ENCODE data around the gene CCDC63.
"Not testable (repeated sequence)": the region's sequence is repeated elsewhere in the genome, so short reads cannot be mapped to it uniquely, and the experiment has no call there.

The CCDC63 gene

DNA sequence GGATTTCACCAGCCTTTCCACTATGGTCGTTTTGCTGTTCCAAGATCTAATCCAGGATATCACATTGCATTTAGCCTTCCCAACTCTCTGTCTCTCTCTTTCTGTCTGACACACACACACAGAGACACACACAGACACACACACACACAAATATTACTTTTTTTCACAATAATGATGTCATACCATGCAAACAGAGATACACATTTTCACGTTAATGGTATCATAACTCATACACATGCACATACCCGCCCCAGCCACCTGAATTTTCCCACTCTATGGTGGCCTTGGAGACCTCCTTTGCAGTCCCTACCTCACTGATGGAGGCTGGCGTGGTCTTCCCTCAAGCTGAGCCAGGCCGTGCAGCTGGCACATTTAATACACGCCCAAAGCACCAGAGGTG, 80.8 kb downstream of the CCDC63 start:
- no peak for DNase-seq

- DNase-seq, result no peak
Measured at GRCh38 chr12:110928700-110929099, 81.9 kb downstream of the CCDC63 start.

DNA sequence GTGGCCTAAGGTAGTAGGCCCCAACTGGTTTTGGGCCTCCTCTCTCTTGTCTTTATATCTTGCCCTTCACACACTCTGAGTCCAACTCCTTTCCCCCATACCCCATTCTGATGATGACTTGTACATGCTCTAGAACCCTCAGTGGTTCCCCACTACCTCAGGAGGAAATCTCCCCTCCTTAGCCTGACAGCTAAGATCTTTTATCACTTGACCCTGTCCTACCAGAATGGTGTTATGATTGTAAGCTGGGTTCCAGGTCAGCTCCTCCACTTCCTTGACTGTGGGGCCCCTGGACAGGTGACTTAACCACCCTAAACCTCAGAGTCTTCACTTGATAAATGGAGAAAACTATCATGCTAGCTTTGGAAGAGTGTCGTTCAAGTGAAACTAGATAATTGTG, 83.0 kb downstream of the CCDC63 start:
- no peak for DNase-seq

DNA sequence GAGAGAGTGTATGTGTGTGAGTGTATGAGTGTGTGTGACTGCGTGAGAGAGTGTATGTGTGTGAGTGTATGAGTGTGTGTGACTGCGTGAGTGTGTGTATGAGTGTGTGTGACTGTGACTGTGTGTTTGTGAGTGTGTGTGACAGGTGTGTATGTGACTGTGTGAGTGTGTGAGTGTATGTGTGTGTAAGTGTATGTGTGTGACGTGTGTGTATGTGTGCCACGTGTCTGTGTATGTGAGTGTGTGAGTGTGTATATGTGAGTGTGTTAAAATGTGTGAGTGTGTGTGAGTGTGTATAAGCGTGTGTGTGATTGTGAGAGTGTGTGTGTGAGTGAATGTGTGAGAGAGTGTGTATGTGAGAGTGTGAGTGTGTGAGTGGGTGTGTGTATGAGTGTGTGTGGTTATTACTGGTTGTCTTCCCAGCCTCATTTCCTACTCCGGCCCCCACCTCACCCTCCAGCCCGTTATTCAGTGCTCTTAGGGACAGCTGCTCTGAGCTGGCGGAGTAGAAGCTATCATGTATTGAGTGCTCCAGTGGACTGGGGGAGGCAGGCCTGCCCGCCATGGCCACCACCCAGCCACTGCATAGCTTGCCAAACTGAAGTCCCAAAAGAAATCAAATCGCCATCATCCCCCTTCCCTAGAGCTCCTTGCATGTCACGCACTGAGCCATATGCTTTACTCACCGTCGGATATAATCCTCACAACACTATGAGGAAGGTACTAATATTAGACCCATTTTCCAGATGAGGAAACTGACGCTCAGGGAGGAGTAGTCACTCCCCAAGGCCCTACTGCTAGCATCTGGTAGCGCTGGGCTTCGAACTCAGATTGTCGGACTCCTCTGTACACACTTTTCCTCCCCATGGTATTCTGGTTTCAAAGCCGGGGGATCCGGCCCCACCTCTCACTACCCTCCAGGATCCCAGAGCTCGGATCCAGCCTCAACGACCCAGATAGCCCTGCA, 83.8 kb downstream of the CCDC63 start:
- no peak for DNase-seq

- no peak for DNase-seq
Measured at GRCh38 chr12:110931315-110931728, 84.5 kb downstream of the CCDC63 start.

DNA sequence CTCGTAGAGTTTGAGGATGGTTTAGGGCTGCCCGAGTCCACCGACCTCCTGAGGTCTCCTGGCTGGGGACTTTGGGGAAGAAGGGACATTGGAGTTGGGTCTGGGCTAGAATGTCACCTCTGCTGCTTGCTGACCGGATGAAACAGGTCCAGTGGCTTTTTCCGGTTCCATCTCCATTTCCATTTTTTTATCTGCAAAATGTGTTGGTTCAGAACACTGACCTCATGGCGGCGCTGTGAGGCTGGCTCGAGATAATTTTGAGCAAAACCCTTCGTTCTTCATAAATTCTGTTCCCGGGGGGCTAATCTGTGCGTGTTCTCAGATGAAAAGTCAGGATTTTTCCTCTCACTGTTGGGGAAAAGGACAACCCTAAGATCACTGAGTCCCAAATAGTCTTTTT, 85.3 kb downstream of the CCDC63 start:
- DNase-seq, result no peak

GRCh38 chr12:110933326-110933974, 86.7 kb downstream of the CCDC63 start:
- no peak for DNase-seq

DNA sequence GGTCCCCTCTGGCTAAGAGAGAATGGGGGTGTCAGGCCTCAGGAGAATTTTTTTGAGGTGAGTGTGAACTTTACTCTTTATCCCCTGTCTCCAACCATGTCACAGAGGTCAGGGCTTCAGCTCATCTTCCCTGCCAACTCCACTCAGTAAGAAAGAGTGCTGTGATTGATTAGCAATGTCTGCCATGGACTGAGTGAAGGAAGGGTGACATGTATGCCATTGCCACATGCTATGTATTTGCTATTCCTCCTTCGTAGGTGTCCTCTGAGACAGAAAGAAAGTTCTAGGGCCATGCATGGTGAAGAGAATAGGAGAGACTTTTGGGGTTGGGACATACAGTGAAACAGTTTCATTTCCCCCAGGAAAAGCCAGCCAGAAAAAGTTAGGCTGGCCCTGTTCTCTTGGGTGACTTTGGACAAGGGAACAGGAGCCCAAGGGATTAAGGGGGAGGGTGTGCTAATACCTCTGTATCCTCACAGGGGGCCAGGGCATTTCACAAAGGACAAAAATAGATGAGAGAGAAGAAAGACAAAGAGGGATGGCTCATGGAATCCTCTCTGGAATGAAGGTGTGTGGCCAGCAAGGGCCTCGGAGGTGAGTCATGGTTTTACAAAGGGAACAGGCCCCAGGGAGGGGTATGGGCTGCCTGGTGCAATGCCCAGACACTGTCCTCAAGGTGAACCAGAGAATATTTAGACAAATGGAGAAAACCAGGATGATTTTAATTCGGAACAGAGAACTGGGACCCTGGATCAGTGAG, 87.5 kb downstream of the CCDC63 start:
- DNase-seq, result no peak

DNA sequence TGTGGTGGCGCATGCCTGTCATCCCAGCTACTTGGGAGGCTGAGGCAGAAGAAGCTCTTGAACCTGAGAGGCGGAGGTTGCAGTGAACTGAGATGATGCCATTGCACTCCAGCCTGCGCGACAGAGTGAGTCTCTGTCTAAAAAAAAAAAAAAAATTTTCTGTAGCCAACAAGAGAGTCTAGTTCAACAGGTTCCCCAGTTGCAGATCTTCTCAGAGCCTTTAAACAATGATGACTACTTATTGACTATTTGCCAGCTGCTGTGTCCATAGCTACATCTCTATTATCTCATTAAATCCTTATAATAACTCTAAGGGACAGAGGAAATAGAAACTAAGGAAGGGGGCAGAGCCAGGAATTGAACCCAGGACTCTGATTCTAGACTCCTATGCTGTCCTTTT, 88.8 kb downstream of the CCDC63 start:
- DNase-seq, result no peak

DNA sequence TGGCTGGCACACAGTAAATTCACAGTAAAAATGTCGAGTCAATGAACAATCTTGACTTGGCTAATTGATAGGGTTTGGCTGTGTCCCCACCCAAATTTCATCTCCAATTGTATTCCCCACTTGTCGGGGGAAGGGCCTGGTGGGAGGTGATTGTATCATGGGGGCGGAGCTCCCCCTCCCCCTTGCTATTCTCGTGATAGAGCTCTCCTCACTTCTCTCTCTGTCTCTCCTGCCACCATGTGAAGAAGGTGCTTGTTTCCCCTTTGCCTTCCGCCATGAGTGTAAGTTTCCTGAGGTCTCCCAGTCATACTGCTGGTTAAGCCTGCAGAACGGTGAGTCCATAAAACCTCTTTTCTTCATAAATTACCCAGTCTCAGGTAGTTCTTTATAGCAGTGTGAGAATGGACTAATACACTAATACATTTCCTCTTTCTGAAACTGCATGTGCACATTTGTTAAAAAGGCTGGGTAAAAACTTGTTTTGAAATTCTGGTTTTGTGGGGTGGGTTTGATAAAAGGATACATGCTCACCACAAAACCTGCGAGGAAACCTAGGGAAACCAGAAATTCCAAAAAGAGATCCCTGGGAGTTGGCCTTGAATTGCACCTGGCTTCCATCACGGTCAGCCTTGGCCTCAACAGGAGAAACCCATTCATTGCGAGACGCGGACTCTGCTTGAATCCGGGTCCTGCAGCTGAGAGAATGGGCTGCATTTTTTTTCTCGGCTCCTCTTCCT, 89.7 kb downstream of the CCDC63 start:
- no peak for DNase-seq

DNA sequence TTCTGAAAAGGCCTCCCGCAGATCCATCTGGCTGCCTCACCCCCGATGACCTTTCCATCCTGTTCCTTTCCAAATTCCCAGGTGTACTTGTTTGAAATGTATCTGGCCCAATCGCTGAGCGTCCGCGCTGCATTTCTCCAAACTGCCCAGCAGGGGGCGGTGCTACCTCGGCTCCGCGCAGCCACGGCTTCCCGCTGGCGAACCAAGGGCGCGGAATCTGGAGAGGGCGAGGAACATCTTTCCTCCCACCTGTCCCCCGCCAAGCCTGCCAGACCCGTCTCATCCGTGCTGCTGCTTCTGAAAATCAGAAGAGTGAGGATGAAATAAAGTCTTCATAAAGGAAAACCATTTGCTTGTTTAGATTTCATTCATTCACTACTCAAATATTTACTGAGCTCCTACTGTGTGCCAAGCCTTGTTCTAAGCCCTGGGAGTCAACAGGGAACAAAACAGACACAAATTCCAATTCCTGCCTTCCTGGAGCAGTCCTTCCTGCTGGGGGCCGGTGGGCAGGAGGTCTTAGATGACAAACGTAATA, 90.4 kb downstream of the CCDC63 start:
- DNase-seq, result no peak

- DNase-seq, result no peak
Measured at GRCh38 chr12:110940296-110940695, 93.5 kb downstream of the CCDC63 start.

DNA sequence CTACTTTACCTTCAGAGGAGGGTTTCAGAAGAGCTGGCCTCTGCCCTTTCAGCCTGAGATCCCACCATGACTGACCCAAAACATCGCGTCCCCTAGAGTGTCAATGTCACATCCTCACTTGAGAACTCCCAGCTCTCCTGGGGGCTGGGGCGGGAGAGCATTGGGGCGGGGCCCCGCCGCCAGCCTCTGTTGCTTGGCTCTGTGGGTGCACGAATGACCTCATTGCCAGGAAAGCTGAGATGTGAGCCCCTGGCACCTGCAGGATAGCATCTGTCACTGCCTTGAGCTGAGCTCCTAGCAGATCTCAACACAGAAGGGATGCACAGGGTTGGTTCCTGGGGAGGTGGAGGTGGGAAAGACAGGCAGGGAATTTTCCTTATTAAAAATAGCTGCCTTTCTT, 94.1 kb downstream of the CCDC63 start:
- DNase-seq, result no peak

DNA sequence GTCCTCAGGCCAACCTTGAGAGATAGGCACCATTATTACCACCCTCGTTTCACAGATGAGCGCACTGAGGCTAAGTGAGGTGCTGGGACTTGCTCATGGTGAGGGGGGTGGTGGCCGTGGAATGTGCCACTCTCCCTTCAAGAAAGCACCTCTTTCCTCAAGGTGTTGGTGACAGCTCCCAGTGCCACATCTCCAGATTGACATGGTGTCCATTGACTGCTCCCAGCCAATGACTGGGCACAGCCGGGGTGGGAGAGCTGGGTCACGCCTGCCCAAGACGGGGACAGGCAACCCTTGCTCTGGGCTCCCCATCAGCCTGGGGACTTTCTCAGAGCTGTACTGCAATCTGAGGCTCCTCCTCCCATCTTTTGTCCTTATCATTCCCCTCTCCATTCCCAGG, 94.6 kb downstream of the CCDC63 start:
- no peak for DNase-seq

- DNase-seq, result no peak
Measured at GRCh38 chr12:110943373-110943772, 96.6 kb downstream of the CCDC63 start.

GRCh38 chr12:110948041-110948440, 101.3 kb downstream of the CCDC63 start:
- no peak for DNase-seq

DNA sequence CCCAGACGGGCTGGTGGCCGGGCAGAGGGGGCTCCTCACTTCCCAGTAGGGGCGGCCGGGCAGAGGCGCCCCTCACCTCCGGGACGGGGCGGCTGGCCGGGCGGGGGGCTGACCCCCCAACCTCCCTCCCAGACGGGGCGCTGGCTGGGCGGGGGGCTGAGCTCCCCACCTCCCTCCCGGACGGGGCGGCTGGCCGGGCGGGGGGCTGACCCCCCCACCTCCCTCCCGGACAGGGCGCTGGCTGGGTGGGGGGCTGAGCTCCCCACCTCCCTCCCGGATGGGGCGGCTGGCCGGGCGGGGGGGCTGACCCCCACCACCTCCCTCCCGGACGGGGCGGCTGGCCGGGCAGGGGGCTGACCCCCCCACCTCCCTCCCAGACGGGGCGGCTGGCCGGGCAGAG, 103.7 kb downstream of the CCDC63 start:
- DNase-seq, result not testable (repeated sequence)

- DNase-seq, result not testable (repeated sequence)
Measured at GRCh38 chr12:110950867-110951266, 104.1 kb downstream of the CCDC63 start.
